ENCODE data around the gene HSD17B14. TPM values are rescaled to one million over a fixed set of nuclear protein-coding genes. Genes with fewer than 3 reads are reported as not detected.
"Not testable (repeated sequence)": the region's sequence is repeated elsewhere in the genome, so short reads cannot be mapped to it uniquely, and the experiment has no call there.

The HSD17B14 gene
- 4.2 and 6.6 TPM in 2 replicates for total RNA-seq
- long read RNA-seq, result 0 reads

DNA sequence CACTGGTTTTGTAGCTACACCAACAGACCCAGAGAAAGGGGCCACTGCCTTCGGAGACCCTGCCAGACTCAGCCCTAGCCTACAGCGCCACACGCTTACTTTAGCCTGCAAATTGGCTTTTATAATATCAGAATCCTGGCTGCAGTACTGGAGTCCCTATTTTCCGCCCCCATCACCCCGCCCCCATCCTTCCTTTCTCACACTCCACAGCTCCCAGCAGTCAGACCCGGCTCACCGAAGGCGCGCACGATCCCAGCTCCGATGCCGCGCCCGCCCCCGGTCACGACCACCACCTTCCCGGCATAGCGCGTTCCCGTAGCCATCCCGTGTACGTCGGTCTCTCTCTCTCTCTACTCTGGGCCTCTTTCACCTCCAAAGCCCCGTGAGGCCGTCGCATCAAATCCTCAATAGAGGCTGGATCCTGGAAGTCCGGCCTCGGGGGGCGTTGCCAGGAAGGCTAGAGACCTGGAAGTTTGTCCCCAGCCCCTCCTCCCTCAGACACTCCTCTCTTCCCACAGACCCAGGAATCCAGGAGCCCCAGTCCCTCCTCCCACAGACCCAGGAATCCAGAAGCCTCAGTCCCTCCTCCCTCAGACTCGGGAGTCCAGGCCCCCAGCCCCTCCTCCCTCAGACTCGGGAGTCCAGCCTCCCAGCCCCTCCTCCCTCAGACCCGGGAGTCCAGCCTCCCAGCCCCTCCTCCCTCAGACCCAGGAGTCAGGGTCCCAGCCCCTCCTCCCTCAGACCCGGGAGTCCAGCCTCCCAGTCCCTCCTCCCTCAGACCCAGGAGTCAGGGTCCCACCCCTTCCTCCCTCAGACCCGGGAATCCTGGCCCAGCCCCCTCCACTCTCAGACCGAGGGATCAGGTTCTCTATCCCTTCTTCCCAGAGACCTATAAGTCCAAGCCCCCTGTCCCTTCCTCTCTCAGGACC lies at the start of gene HSD17B14:
HSD17B14 (minus strand) TSS at position 403 of the 929 bp plus-strand sequence; CDS start at position 323, 80 bp downstream.
- Mint-ChIP-seq H3K36me3 (ENCODE audit: low read depth) (peaks cover 3% of the 10 kb centered on the region), H3K27ac (ENCODE audit: unreplicated experiment) (peak within 1 kb of the TSS; percentile 47), H3K9me3 (no peaks in the 10 kb centered on the region), H3K4me3 (peak within 1 kb of the TSS; percentile 87), H3K27me3 (ENCODE audit: low read depth) (no peaks in the 10 kb centered on the region), H3K4me1 (peaks cover 28% of the 10 kb centered on the region)
- peak; percentile 13 for TF ChIP-seq CTCF (conservative IDR thresholded peaks at IDR 0.05)
- peak; percentile 30 for DNase-seq (ENCODE audit: low read depth, low spot score)

DNA sequence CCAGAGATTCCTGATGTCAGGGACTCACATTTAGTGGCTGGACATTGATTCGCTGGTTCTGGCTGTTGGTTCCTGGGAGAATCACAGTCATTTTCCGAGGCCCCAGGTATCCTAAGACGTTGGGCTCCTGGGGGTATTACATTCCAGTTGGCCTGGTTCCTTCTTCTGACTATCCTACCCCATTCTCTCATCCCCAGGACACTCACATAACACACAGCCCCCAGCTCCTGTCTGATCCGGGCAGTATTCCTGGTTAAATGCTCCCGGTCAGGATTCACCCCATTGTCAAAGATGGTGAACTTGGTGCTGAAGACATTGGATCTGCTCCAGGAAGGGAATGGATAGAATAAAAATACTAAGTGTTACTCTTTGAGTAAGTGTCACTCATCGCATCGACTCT lies 47.4 kb upstream of the HSD17B14 start:
- Mint-ChIP-seq H3K9me3 (no peaks in the 10 kb centered on the region), H3K36me3 (ENCODE audit: low read depth) (peaks cover under 1% of the 10 kb centered on the region), H3K4me1 (no peaks in the 10 kb centered on the region), H3K4me3 (no peak overlapping the region), H3K27ac (ENCODE audit: unreplicated experiment) (no peak overlapping the region), H3K27me3 (ENCODE audit: low read depth) (no peaks in the 10 kb centered on the region)
- no peak for DNase-seq (ENCODE audit: low read depth, low spot score)
- TF ChIP-seq CTCF (conservative IDR thresholded peaks at IDR 0.05), result no peak

DNA sequence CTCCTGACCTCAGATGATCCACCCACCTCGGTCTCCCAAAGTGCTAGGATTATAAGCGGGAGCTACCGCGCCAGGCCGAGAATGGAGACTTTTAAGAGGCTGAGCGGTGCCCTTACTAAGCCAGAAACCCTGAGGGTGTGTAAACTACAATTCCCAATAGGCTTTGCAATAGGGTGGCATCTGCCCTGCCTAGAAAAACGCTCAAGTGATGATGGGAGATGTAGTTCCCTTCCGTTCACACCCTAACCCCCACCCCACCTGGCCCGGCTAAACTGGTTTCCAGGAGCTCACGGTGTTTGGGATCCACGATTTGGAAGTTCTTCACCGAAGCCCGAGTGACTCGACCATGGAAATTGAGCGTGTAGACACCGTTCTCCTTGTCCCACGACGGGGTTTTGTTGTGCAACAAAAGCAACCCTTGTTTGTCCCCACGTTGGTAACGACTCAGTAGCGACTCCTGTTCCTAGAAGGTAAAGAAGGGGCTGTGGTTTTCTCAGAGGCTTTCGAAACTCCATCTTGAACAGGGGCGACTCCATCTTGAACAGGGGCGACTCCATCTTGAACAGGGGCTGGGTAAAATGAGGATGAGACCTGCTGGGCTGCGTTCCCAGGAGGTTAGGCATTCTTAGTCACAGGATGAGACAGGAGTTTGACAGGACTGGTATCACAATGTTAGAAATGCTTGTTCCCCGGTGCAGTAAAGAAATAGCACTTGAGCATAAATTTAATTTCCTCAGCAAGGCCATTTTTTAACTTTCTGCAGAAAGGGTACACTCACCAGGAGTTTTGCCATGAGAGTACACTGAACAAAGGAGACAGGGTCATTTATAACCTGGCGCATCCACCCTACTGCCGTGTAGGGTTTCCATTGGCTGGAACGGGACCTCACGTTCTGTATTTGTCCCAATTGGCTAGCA lies 45.7 kb upstream of the HSD17B14 start:
- Mint-ChIP-seq H3K27me3 (ENCODE audit: low read depth) (no peaks in the 10 kb centered on the region), H3K4me3 (no peak overlapping the region), H3K9me3 (no peaks in the 10 kb centered on the region), H3K36me3 (ENCODE audit: low read depth) (peaks cover 5% of the 10 kb centered on the region), H3K4me1 (no peaks in the 10 kb centered on the region), H3K27ac (ENCODE audit: unreplicated experiment) (no peak overlapping the region)
- DNase-seq (ENCODE audit: low read depth, low spot score), result peak; percentile 30
- no peak for TF ChIP-seq CTCF (conservative IDR thresholded peaks at IDR 0.05)

DNA sequence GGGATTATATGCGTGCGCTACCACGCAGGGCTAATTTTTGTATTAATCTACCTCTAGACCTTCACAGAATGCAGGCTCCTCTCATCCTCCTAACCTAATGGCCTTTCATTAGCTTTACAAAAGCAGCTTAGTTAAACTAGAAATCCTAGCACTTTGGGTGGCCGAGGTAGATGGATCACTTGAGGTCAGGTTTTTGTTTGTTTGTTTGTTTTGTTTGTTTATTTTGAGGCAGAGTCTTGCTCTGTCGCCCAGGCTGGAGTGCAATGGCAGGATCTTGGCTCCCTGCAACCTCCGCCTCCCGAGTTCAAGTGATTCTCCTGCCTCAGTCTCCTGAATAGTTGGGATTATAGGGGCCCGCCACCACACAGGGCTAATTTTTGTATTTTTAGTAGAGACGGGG lies 43.4 kb upstream of the HSD17B14 start:
- not testable (repeated sequence) for H3K27ac Mint-ChIP-seq (ENCODE audit: unreplicated experiment); H3K9me3 Mint-ChIP-seq; DNase-seq (ENCODE audit: low read depth, low spot score); H3K4me3 Mint-ChIP-seq; H3K27me3 Mint-ChIP-seq (ENCODE audit: low read depth)
- H3K4me1 Mint-ChIP-seq, result peaks cover 14% of the 10 kb centered on the region
- H3K36me3 Mint-ChIP-seq (ENCODE audit: low read depth), result peaks cover 11% of the 10 kb centered on the region

DNA sequence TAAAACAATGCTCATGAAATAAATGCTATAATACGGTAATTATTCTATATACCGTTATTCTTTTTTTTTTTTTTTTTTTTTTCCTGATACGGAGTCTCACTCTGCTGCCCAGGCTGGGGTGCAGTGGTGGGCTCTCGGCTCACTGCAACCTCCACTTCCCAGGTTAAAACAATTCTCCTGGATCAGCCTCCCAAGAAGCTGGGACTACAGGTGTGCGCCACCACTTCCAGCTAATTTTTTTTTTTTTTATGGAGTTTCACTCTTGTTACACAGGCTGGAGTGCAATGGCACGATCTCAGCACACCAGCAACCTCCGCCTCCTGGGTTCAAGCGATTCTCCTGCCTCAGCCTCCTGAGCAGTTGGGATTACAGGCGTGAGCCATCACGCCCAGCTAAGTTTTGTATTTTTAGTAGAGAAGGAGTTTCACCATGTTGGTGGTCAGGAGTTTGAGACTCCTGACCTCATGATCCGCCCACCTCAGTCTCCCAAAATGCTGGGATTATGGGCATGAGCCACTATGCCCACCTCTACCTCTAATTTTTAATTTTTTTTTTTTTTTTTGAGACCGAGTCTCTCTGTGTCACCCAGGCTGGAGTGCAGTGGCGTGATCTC lies 42.8 kb upstream of the HSD17B14 start:
- DNase-seq (ENCODE audit: low read depth, low spot score), result no peak
- Mint-ChIP-seq H3K4me1 (peaks cover 20% of the 10 kb centered on the region), H3K9me3 (no peaks in the 10 kb centered on the region), H3K36me3 (ENCODE audit: low read depth) (peaks cover 13% of the 10 kb centered on the region), H3K4me3 (no peak overlapping the region), H3K27me3 (ENCODE audit: low read depth) (no peaks in the 10 kb centered on the region), H3K27ac (ENCODE audit: unreplicated experiment) (no peak overlapping the region)
- no peak for TF ChIP-seq CTCF (conservative IDR thresholded peaks at IDR 0.05)
